Measurements from ENCODE around the gene IMPA2.
"Not testable (repeated sequence)": the region's sequence is repeated elsewhere in the genome, so short reads cannot be mapped to it uniquely, and the experiment has no call there.

Gene IMPA2

GRCh38 chr18:11962597-11962996, 18.7 kb upstream of the IMPA2 start:
- no peak for DNase-seq (ENCODE audit: low spot score)

GRCh38 chr18:11963991-11964484, 17.3 kb upstream of the IMPA2 start:
- no peak for DNase-seq (ENCODE audit: low spot score)

GRCh38 chr18:11969904-11970835, 11.1 kb upstream of the IMPA2 start:
- DNase-seq (ENCODE audit: low spot score) = no peak

GRCh38 chr18:11970836-11971226, 10.5 kb upstream of the IMPA2 start:
- DNase-seq (ENCODE audit: low spot score) = not testable (repeated sequence)

- no peak for DNase-seq (ENCODE audit: low spot score)
Measured at GRCh38 chr18:11972371-11973174, 8.7 kb upstream of the IMPA2 start.

GRCh38 chr18:11974741-11975325, 6.5 kb upstream of the IMPA2 start:
- no peak for DNase-seq (ENCODE audit: low spot score)

GRCh38 chr18:11975723-11976122, 5.6 kb upstream of the IMPA2 start:
- no peak for DNase-seq (ENCODE audit: low spot score)

GRCh38 chr18:11976315-11977152, 4.8 kb upstream of the IMPA2 start:
- DNase-seq (ENCODE audit: low spot score) = no peak

GRCh38 chr18:11977153-11977466, 4.2 kb upstream of the IMPA2 start:
- no peak for DNase-seq (ENCODE audit: low spot score)

GRCh38 chr18:11978956-11979355, 2.4 kb upstream of the IMPA2 start:
- no peak for DNase-seq (ENCODE audit: low spot score)

- no peak for DNase-seq (ENCODE audit: low spot score)
Measured at GRCh38 chr18:11980163-11980493, 1.2 kb upstream of the IMPA2 start.

GRCh38 chr18:11980494-11981191, 664 bp upstream of the IMPA2 start:
- DNase-seq (ENCODE audit: low spot score) = no peak

- peak; percentile 30 for DNase-seq (ENCODE audit: low spot score)
Measured at GRCh38 chr18:11981543-11982366, 448 bp downstream of the IMPA2 start.

GRCh38 chr18:11982981-11983380, 1.7 kb downstream of the IMPA2 start:
- no peak for DNase-seq (ENCODE audit: low spot score)

GRCh38 chr18:11983592-11983991, 2.3 kb downstream of the IMPA2 start:
- no peak for DNase-seq (ENCODE audit: low spot score)

GRCh38 chr18:11984091-11984490, 2.8 kb downstream of the IMPA2 start:
- DNase-seq (ENCODE audit: low spot score) = no peak

- DNase-seq (ENCODE audit: low spot score) = no peak
Measured at GRCh38 chr18:11985586-11985985, 4.3 kb downstream of the IMPA2 start.

GRCh38 chr18:11986061-11986460, 4.8 kb downstream of the IMPA2 start:
- DNase-seq (ENCODE audit: low spot score) = no peak

- no peak for DNase-seq (ENCODE audit: low spot score)
Measured at GRCh38 chr18:11987527-11987926, 6.2 kb downstream of the IMPA2 start.

GRCh38 chr18:11989174-11989573, 7.9 kb downstream of the IMPA2 start:
- no peak for DNase-seq (ENCODE audit: low spot score)

Data from LoVo (cell line).